HEK293 (cell line): ENCODE data around the gene NUSAP1.
A peak's percentile ranks its signal among the peaks of the same experiment; 100 is the strongest.

Experiments used
- CTCF ChIA-PET: fragments of 350-600 bp; formaldehyde crosslinking; extraction: SDS; loops from one replicate; lab custom pipeline; 2021; ENCODE audit warnings: antibody characterized with exemption; lab: Yijun Ruan, JAX
- POLR2A ChIA-PET: fragments of 300-600 bp; formaldehyde crosslinking; extraction: SDS; loops from one replicate; lab custom pipeline; 2020; ENCODE audit warnings: antibody characterized with exemption, inconsistent platforms; lab: Yijun Ruan, JAX
- H3K27ac ChIP-seq: fragments of 200-500 bp; sonication (Bioruptor generic); 2 replicates; pipeline ENCODE4 v1.5.1; 2014; ENCODE audit warnings: low read depth, low read length, control low read depth, inconsistent platforms; ENCODE audit errors: extremely low read depth
- H3K36me3 ChIP-seq, 2 experiments: fragments of 200-500 bp in 1 of 2; sonication (Bioruptor generic) in 1 of 2; 1 replicate in 1 of 2; 2 replicates in 1 of 2; pipeline ENCODE4 v1.5.1; 2014 to 2017; ENCODE audit warnings: inconsistent platforms in 2 of 2, low read length in 2 of 2; ENCODE audit not compliant: control insufficient read depth in 2 of 2, insufficient read depth in 1 of 2
- H3K4me1 ChIP-seq: fragments of 200-500 bp; sonication (Bioruptor generic); 2 replicates; pipeline ENCODE4 v1.5.1; 2014; ENCODE audit warnings: mild to moderate bottlenecking, low read length, inconsistent platforms; ENCODE audit not compliant: control insufficient read depth, insufficient read depth
- H3K4me3 ChIP-seq: 2 replicates; pipeline ENCODE4 v1.5.1; 2011; ENCODE audit warnings: low read depth, mild to moderate bottlenecking, control low read depth, low read length, moderate library complexity
- H3K9me3 ChIP-seq: fragments of 200-500 bp; sonication (Bioruptor generic); 2 replicates; pipeline ENCODE4 v1.5.1; 2014; ENCODE audit warnings: low read depth, low read length, inconsistent platforms; ENCODE audit not compliant: control insufficient read depth, insufficient read depth
- BCL11B ChIP-seq: fragments of 450-650 bp; formaldehyde crosslinking; IDR thresholded peaks from 2 replicates; pipeline ENCODE4 v1.5.1; 2016; ENCODE audit warnings: low read depth, missing biosample characterization, missing genetic modification characterization
- FEZF1 ChIP-seq: fragments of 450-650 bp; formaldehyde crosslinking; IDR thresholded peaks from 2 replicates; pipeline ENCODE4 v1.5.1; 2016; ENCODE audit warnings: missing biosample characterization, missing genetic modification characterization
- HOXD13 ChIP-seq: sonication (generic); formaldehyde crosslinking; IDR thresholded peaks from 2 replicates; pipeline ENCODE4 v1.8.0; 2022; ENCODE audit warnings: missing genetic modification reagents, borderline replicate concordance
- KLF17 ChIP-seq: fragments of 450-650 bp; formaldehyde crosslinking; IDR thresholded peaks from 2 replicates; pipeline ENCODE4 v1.5.1; 2016; ENCODE audit warnings: missing biosample characterization, missing genetic modification characterization
- KLF8 ChIP-seq: fragments of 450-650 bp; formaldehyde crosslinking; IDR thresholded peaks from 2 replicates; pipeline ENCODE4 v1.5.1; 2016; ENCODE audit warnings: missing biosample characterization, missing genetic modification characterization
- PATZ1 ChIP-seq: fragments of 450-650 bp; formaldehyde crosslinking; IDR thresholded peaks from 2 replicates; pipeline ENCODE4 v1.5.1; 2016; ENCODE audit warnings: missing biosample characterization, missing genetic modification characterization
- SP2 ChIP-seq: fragments of 450-650 bp; formaldehyde crosslinking; IDR thresholded peaks from 2 replicates; pipeline ENCODE4 v1.5.1; 2016; ENCODE audit warnings: missing biosample characterization, missing genetic modification characterization
- ZBTB17 ChIP-seq: fragments of 450-650 bp; formaldehyde crosslinking; IDR thresholded peaks from 2 replicates; pipeline ENCODE4 v1.5.1; 2016; ENCODE audit warnings: missing biosample characterization, missing genetic modification characterization
- ZBTB8A ChIP-seq: fragments of 450-650 bp; formaldehyde crosslinking; IDR thresholded peaks from 2 replicates; pipeline ENCODE4 v1.5.1; 2016; ENCODE audit warnings: missing biosample characterization, missing genetic modification characterization
- ZFHX2 ChIP-seq: fragments of 450-650 bp; formaldehyde crosslinking; conservative IDR thresholded peaks from 2 replicates; pipeline ENCODE4 v1.5.1; 2016; ENCODE audit warnings: missing biosample characterization, missing genetic modification characterization
- ZNF10 ChIP-seq: fragments of 450-650 bp; formaldehyde crosslinking; IDR thresholded peaks from 2 replicates; pipeline ENCODE4 v1.5.1; 2017; ENCODE audit warnings: missing biosample characterization, missing genetic modification characterization
- ZNF121 ChIP-seq: fragments of 450-650 bp; formaldehyde crosslinking; IDR thresholded peaks from 2 replicates; pipeline ENCODE4 v1.5.1; 2016; ENCODE audit warnings: missing biosample characterization, missing genetic modification characterization
- ZNF169 ChIP-seq: fragments of 450-650 bp; formaldehyde crosslinking; IDR thresholded peaks from 2 replicates; pipeline ENCODE4 v1.5.1; 2016; ENCODE audit warnings: missing biosample characterization, missing genetic modification characterization
- ZNF366 ChIP-seq: fragments of 450-650 bp; formaldehyde crosslinking; conservative IDR thresholded peaks from 2 replicates; pipeline ENCODE4 v1.5.1; 2016; ENCODE audit warnings: missing biosample characterization, missing genetic modification characterization
- ZNF560 ChIP-seq: fragments of 450-650 bp; formaldehyde crosslinking; IDR thresholded peaks from 2 replicates; pipeline ENCODE4 v1.5.1; 2017; ENCODE audit warnings: missing biosample characterization, missing genetic modification characterization, borderline replicate concordance
- ZNF580 ChIP-seq: fragments of 450-650 bp; formaldehyde crosslinking; IDR thresholded peaks from 2 replicates; pipeline ENCODE4 v1.5.1; 2016; ENCODE audit warnings: missing biosample characterization, missing genetic modification characterization
- ZNF621 ChIP-seq: fragments of 450-650 bp; formaldehyde crosslinking; IDR thresholded peaks from 2 replicates; pipeline ENCODE4 v1.5.1; 2017; ENCODE audit warnings: missing biosample characterization, missing genetic modification characterization
- ZNF776 ChIP-seq: fragments of 450-650 bp; formaldehyde crosslinking; IDR thresholded peaks from 2 replicates; pipeline ENCODE4 v1.5.0; 2017; ENCODE audit warnings: missing biosample characterization, missing genetic modification characterization, borderline replicate concordance
- ZNF830 ChIP-seq: fragments of 450-650 bp; IDR thresholded peaks from 2 replicates; pipeline ENCODE4 v1.5.0; 2018; ENCODE audit warnings: missing biosample characterization, missing genetic modification characterization, low read depth, mild to moderate bottlenecking, moderate library complexity
- ZXDB ChIP-seq: fragments of 450-650 bp; formaldehyde crosslinking; IDR thresholded peaks from 2 replicates; pipeline ENCODE4 v1.5.1; 2016; ENCODE audit warnings: missing biosample characterization, missing genetic modification characterization
- TF ChIP-seq, protein P1 (sequence below): fragments of 450-650 bp; formaldehyde crosslinking; IDR thresholded peaks from 2 replicates; pipeline ENCODE4 v1.5.1; 2017; ENCODE audit warnings: missing biosample characterization, missing genetic modification characterization
- TF ChIP-seq, protein P2 (sequence below): fragments of 450-650 bp; formaldehyde crosslinking; IDR thresholded peaks from 2 replicates; pipeline ENCODE4 v1.5.1; 2016; ENCODE audit warnings: missing biosample characterization, missing genetic modification characterization
- TF ChIP-seq, protein P3 (sequence below): fragments of 450-650 bp; formaldehyde crosslinking; IDR thresholded peaks from 2 replicates; pipeline ENCODE4 v1.5.1; 2016; ENCODE audit warnings: missing biosample characterization, missing genetic modification characterization

The NUSAP1 gene

GRCh38 chr15:41334293-41335120, 1.8 kb downstream of the NUSAP1 start:
- H3K4me3 ChIP-seq: peak overlapping the region; percentile 41
- peaks cover 8 to 21% of the 10 kb centered on the region in 2 experiments; a peak in 2 of 3 replicates for H3K36me3 ChIP-seq
- ChIA-PET POLR2A (no interaction called here), CTCF (no interaction called here)
- no peaks in the 10 kb centered on the region for H3K4me1 ChIP-seq
- no peaks in the 10 kb centered on the region for H3K9me3 ChIP-seq
- peak overlapping the region; percentile 92 for H3K27ac ChIP-seq
- TF ChIP-seq ZBTB17 (tag by site-specific recombination) (peak; percentile 33; the same call in 1 of the 2 replicates), ZNF121 (tag by site-specific recombination) (0 out of 2 replicates have a peak, but pooled peaks have one; percentile 6), ZNF10 (tag by site-specific recombination) (no peak), HOXD13 (CRISPR knock-in tag) (no peak), KLF17 (tag by site-specific recombination) (peak; percentile 27; the same call in 1 of the 2 replicates), ZNF560 (tag by site-specific recombination) (no peak), ZNF366 (tag by site-specific recombination) (0 out of 2 replicates have a peak, but pooled peaks have one; percentile 10), ZNF580 (tag by site-specific recombination) (0 out of 2 replicates have a peak, but pooled peaks have one; percentile 38), KLF8 (tag by site-specific recombination) (no peak), ZFHX2 (tag by site-specific recombination) (no peak), ZXDB (peak; percentile 38; the same call in 1 of the 2 replicates), ZNF776 (tag by site-specific recombination) (no peak), BCL11B (tag by site-specific recombination) (0 out of 2 replicates have a peak, but pooled peaks have one; percentile 11), ZNF830 (tag by site-specific recombination) (no peak), PATZ1 (tag by site-specific recombination) (peak; percentile 47), ZNF169 (no peak), FEZF1 (tag by site-specific recombination) (peak; percentile 80), ZNF621 (tag by site-specific recombination) (no peak), SP2 (tag by site-specific recombination) (no peak), ZBTB8A (tag by site-specific recombination) (peak; percentile 82)
- TF ChIP-seq, protein P1, sequence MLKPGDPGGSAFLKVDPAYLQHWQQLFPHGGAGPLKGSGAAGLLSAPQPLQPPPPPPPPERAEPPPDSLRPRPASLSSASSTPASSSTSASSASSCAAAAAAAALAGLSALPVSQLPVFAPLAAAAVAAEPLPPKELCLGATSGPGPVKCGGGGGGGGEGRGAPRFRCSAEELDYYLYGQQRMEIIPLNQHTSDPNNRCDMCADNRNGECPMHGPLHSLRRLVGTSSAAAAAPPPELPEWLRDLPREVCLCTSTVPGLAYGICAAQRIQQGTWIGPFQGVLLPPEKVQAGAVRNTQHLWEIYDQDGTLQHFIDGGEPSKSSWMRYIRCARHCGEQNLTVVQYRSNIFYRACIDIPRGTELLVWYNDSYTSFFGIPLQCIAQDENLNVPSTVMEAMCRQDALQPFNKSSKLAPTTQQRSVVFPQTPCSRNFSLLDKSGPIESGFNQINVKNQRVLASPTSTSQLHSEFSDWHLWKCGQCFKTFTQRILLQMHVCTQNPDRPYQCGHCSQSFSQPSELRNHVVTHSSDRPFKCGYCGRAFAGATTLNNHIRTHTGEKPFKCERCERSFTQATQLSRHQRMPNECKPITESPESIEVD (tag by site-specific recombination): peak; percentile 43; the same call in 1 of the 2 replicates
- TF ChIP-seq, protein P2, sequence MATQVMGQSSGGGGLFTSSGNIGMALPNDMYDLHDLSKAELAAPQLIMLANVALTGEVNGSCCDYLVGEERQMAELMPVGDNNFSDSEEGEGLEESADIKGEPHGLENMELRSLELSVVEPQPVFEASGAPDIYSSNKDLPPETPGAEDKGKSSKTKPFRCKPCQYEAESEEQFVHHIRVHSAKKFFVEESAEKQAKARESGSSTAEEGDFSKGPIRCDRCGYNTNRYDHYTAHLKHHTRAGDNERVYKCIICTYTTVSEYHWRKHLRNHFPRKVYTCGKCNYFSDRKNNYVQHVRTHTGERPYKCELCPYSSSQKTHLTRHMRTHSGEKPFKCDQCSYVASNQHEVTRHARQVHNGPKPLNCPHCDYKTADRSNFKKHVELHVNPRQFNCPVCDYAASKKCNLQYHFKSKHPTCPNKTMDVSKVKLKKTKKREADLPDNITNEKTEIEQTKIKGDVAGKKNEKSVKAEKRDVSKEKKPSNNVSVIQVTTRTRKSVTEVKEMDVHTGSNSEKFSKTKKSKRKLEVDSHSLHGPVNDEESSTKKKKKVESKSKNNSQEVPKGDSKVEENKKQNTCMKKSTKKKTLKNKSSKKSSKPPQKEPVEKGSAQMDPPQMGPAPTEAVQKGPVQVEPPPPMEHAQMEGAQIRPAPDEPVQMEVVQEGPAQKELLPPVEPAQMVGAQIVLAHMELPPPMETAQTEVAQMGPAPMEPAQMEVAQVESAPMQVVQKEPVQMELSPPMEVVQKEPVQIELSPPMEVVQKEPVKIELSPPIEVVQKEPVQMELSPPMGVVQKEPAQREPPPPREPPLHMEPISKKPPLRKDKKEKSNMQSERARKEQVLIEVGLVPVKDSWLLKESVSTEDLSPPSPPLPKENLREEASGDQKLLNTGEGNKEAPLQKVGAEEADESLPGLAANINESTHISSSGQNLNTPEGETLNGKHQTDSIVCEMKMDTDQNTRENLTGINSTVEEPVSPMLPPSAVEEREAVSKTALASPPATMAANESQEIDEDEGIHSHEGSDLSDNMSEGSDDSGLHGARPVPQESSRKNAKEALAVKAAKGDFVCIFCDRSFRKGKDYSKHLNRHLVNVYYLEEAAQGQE (tag by site-specific recombination): no peak
- TF ChIP-seq, protein P3, sequence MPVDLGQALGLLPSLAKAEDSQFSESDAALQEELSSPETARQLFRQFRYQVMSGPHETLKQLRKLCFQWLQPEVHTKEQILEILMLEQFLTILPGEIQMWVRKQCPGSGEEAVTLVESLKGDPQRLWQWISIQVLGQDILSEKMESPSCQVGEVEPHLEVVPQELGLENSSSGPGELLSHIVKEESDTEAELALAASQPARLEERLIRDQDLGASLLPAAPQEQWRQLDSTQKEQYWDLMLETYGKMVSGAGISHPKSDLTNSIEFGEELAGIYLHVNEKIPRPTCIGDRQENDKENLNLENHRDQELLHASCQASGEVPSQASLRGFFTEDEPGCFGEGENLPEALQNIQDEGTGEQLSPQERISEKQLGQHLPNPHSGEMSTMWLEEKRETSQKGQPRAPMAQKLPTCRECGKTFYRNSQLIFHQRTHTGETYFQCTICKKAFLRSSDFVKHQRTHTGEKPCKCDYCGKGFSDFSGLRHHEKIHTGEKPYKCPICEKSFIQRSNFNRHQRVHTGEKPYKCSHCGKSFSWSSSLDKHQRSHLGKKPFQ (tag by site-specific recombination): no peak
